Endothelial cell of umbilical vein (primary cell): ENCODE measurements around the gene PPP2R3C.

Experiments used
- CTCF ChIP-seq, 2 donors: IDR thresholded peaks; 1 replicate in 1 of 2; 2 replicates in 1 of 2; pipeline ENCODE4 v1.5.1; 2011; ENCODE audit warnings: low read length in 2 of 2, mild to moderate bottlenecking in 2 of 2, moderate library complexity in 2 of 2, control low read depth in 1 of 2, inconsistent platforms in 1 of 2, low read depth in 1 of 2; ENCODE audit not compliant: insufficient read depth in 1 of 2; ENCODE audit errors: extremely low read depth in 1 of 2
- EZH2 ChIP-seq: IDR thresholded peaks from 2 replicates; pipeline ENCODE4 v1.6.1; 2012; ENCODE audit warnings: borderline replicate concordance, low read depth, mild to moderate bottlenecking, moderate library complexity, low read length, inconsistent platforms; ENCODE audit not compliant: severe bottlenecking
- JUN ChIP-seq: IDR thresholded peaks from 2 replicates; pipeline ENCODE4 v1.6.1; 2011; ENCODE audit warnings: borderline replicate concordance, low read depth; ENCODE audit not compliant: insufficient read length, insufficient read depth
- MYC ChIP-seq: IDR thresholded peaks from one replicate; pipeline ENCODE4 v1.6.1; 2011; ENCODE audit warnings: mild to moderate bottlenecking, low read depth, low read length
- POLR2AphosphoS5 ChIP-seq: IDR thresholded peaks from 2 replicates; pipeline ENCODE4 v1.6.1; 2012; ENCODE audit warnings: low read depth, mild to moderate bottlenecking, control low read depth, low read length, moderate library complexity; ENCODE audit not compliant: insufficient read depth

DNA sequence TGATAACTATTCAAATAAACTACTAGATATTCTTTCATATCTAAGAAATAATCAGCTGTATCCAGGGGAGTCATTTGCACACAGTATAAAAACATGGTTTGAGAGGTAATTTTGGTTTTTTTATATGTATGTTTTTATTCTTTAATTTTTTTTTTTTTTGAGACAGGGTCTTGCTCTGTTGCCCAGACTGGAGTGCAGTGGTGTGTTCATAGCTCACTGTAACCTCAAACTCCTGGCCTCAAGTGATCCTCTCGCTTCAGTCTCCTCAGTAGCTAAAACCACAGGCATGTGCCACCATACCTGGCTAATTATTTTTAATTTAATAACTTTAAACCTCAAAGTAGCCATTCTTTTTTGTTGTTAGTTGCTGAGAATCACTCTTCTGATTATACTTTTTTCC lies 2.3 kb upstream of the PPP2R3C start:
- TF ChIP-seq POLR2AphosphoS5 (no peak), MYC (no peak), EZH2 (no peak), CTCF (IDR thresholded peaks at IDR 0.05; ENCODE audit: extremely low read depth in 1 of 2, insufficient read depth in 1 of 2, low read depth in 1 of 2, low read length in 2 of 2) (no peak), JUN (no peak)
